ENCODE results near the gene THSD7A. TPM values are rescaled to one million over a fixed set of nuclear protein-coding genes. Genes with fewer than 3 reads are reported as not detected.

Gene THSD7A
- total and polyA plus RNA-seq, 9 of the 15 experiments (the other 6 are each of a cell fraction or from before 2014, with no cell fraction given) = 0.01 to 0.02 TPM; not detected in 7

DNA sequence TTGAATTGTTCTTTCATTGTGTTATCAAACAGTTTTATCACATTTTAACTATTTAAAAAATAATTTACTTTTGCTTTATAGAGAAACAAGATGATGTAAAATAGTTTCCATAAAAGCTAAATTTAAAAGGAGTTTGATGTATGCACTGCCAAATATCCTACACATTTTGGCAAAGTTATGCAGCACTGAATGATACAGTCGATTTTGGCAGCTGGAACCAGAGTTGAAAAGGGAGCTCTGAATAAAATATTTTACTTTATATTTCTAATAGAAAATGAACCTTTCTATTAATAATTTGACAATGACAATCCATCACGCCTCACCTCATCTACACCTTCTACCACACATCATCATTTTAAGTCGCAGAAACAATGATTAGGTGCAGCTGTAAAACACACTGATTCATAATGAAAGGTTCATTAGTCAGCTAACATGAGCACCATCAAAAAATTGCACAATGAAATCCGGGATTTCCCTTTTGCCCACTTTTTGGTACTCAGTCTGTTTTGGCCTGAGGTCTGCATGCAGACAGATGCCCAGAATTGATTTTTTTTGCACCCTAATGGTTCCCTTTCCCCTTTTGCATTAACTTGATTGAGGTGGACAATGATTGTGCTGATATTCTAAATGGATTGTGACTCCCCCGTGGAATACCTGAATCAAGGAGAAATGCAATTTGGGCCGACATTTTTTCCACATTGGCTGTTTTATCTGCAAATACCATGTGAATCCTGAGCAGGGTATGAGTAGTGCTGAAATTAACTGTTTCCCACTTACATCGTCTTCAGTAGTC, 105.8 kb downstream of the THSD7A start:
- no peak overlapping the region for H3K4me3 ChIP-seq
- H3K9me3 ChIP-seq (replicated peaks; ENCODE audit: control insufficient read depth, insufficient read depth, low read depth, low read length) = no peaks in the 10 kb centered on the region
- H3K27me3 ChIP-seq (ENCODE audit: control insufficient read depth in 2 of 2, insufficient read depth in 2 of 2, low read length in 2 of 2) = no peaks in the 10 kb centered on the region
- H3K36me3 ChIP-seq (ENCODE audit: control insufficient read depth, insufficient read depth, low read length) = no peaks in the 10 kb centered on the region
- ATAC-seq (no peak), FAIRE-seq (no peak), DNase-seq (ENCODE audit: extremely low read depth in 1 of 4, low spot score in 3 of 4) (no peak)
- H3K9ac ChIP-seq (ENCODE audit: insufficient read depth in 1 of 2, low read depth in 2 of 2, low read length in 2 of 2) = no peak overlapping the region
- H3K9me1 ChIP-seq (ENCODE audit: control insufficient read depth, insufficient read depth, low read length) = no peaks in the 10 kb centered on the region
- BruUV-seq (replicated peaks) = no TSS peak
- ChIA-PET POLR2A (no interaction called here), CTCF (ENCODE audit: low intra/inter-chr PET ratio) (no interaction called here)
- TF ChIP-seq ZNF232 (CRISPR knock-in tag; IDR thresholded peaks at IDR 0.05) (no peak), HDGF (IDR thresholded peaks at IDR 0.05) (no peak), PTBP1 (IDR thresholded peaks at IDR 0.05; ENCODE audit: low read depth, low read length) (no peak), ZC3H11A (IDR thresholded peaks at IDR 0.05; ENCODE audit: low read depth, low read length) (no peak), MIER1 (IDR thresholded peaks at IDR 0.05; ENCODE audit: low read depth) (no peak), KAT2B (IDR thresholded peaks at IDR 0.05; ENCODE audit: low read depth, low read length) (no peak), NELFE (IDR thresholded peaks at IDR 0.05; ENCODE audit: insufficient read depth, insufficient read length) (no peak), ZNF316 (IDR thresholded peaks at IDR 0.05) (no peak), GATAD2A (IDR thresholded peaks at IDR 0.05) (no peak), ZNF24 (IDR thresholded peaks at IDR 0.05) (no peak), DIDO1 (tag; IDR thresholded peaks at IDR 0.05; ENCODE audit: low read depth) (no peak), BACH1 (tag; IDR thresholded peaks at IDR 0.05) (no peak), MBD2 (IDR thresholded peaks at IDR 0.05; ENCODE audit: borderline replicate concordance, low read depth) (no peak), FUS (optimal IDR thresholded peaks at IDR 0.05; ENCODE audit: low read depth, low read length) (no peak), HDAC2 (IDR thresholded peaks at IDR 0.05) (no peak)
- TF ChIP-seq, protein P1, sequence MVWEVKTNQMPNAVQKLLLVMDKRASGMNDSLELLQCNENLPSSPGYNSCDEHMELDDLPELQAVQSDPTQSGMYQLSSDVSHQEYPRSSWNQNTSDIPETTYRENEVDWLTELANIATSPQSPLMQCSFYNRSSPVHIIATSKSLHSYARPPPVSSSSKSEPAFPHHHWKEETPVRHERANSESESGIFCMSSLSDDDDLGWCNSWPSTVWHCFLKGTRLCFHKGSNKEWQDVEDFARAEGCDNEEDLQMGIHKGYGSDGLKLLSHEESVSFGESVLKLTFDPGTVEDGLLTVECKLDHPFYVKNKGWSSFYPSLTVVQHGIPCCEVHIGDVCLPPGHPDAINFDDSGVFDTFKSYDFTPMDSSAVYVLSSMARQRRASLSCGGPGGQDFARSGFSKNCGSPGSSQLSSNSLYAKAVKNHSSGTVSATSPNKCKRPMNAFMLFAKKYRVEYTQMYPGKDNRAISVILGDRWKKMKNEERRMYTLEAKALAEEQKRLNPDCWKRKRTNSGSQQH (CRISPR knock-in tag; IDR thresholded peaks at IDR 0.05) = no peak
- TF ChIP-seq, protein P2, sequence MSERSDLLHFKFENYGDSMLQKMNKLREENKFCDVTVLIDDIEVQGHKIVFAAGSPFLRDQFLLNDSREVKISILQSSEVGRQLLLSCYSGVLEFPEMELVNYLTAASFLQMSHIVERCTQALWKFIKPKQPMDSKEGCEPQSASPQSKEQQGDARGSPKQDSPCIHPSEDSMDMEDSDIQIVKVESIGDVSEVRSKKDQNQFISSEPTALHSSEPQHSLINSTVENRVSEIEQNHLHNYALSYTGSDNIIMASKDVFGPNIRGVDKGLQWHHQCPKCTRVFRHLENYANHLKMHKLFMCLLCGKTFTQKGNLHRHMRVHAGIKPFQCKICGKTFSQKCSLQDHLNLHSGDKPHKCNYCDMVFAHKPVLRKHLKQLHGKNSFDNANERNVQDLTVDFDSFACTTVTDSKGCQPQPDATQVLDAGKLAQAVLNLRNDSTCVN (CRISPR knock-in tag; IDR thresholded peaks at IDR 0.05) = no peak
- TF ChIP-seq, protein P3, sequence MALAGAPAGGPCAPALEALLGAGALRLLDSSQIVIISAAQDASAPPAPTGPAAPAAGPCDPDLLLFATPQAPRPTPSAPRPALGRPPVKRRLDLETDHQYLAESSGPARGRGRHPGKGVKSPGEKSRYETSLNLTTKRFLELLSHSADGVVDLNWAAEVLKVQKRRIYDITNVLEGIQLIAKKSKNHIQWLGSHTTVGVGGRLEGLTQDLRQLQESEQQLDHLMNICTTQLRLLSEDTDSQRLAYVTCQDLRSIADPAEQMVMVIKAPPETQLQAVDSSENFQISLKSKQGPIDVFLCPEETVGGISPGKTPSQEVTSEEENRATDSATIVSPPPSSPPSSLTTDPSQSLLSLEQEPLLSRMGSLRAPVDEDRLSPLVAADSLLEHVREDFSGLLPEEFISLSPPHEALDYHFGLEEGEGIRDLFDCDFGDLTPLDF (CRISPR knock-in tag; IDR thresholded peaks at IDR 0.05) = no peak
- 1% methylated on average over 7 of the region's 7 CpGs for WGBS (ENCODE audit: insufficient coverage, low coverage, missing lambda C conversion rate)
- no peaks in the 10 kb centered on the region for H4K20me1 ChIP-seq (replicated peaks; ENCODE audit: control insufficient read depth, insufficient read depth, low read length)
- H3K79me2 ChIP-seq (ENCODE audit: control insufficient read depth, insufficient read depth, low read length) = no peaks in the 10 kb centered on the region
- in situ Hi-C loops (cut with MboI) (no loop called here), intact Hi-C loops (cut with micrococcal nuclease) (no loop called here)
- no peak overlapping the region for H3K27ac ChIP-seq (ENCODE audit: extremely low read depth, low read depth, low read length)
- no peaks in the 10 kb centered on the region for H3K4me1 ChIP-seq (replicated peaks in 1 of 2; ENCODE audit: control insufficient read depth in 2 of 2, insufficient read depth in 2 of 2, low read length in 2 of 2)
- H3K4me2 ChIP-seq (ENCODE audit: insufficient read depth, low read length) = no peak overlapping the region
- no peak overlapping the region for H2AFZ ChIP-seq (ENCODE audit: low read depth, low read length)
